GDM1 (cell line): ENCODE data around the gene TWSG1.
"Not testable (repeated sequence)": the region's sequence is repeated elsewhere in the genome, so short reads cannot be mapped to it uniquely, and the experiment has no call there.

Experiments used
- DNase-seq: peaks from one replicate; lab custom pipeline; 2025; lab: John Stamatoyannopoulos, UW

TWSG1 gene

DNA sequence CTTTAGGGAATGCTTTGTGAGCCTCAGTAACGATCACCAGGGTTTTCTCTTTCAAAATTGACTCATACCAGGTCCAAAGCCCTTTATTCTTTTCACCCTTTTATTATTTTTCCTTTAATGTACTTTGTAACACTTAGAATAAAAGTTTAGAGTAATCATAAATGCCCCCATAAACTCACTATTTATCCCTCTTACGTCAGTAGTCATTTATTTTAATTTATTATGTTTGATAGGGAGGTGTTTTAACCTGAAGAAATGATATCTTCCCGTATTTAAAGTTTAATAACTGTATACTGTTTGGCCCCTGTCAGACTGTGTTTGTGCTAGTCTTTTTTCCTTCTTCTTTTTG is 1.1 kb downstream of the TWSG1 start:
- DNase-seq = no peak

DNA sequence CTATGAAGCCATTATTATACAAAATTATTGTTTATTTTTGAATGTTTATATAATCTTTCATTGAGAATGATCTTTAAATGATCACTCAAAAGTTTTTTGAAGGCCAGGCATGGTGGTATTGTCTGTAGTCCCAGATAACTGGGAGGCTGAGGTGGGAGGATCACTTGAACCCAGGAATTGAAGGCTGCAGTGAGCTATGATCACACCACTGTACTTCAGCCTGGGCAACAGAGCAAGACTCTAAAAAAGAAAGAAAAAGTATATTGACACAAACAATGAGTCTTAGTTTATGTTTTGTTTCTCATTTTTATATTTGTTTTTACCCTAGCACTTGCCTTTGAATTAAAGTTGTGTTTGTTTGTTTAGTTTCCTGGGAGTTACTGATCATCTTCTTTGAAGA is 2.3 kb downstream of the TWSG1 start:
- DNase-seq = no peak

DNA sequence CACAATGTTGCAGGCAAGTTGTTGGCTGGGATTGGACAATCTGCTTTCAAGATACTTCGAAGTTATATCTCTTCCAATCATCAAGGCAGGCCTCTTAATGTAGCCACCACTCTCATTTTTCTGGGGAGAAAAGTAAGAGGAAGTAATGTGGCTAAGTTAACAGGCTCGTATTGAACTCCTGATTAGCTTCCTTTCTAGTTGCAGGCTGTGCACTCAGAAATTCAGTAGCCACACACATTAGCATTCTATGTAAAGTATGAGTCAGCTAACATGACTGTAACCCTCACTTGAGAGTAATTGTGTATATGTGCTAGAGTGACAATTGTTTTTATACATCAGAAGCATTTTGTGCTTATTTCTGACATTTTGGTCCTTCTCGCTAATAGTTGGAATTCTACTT is 3.3 kb downstream of the TWSG1 start:
- peak; percentile 52 for DNase-seq

DNA sequence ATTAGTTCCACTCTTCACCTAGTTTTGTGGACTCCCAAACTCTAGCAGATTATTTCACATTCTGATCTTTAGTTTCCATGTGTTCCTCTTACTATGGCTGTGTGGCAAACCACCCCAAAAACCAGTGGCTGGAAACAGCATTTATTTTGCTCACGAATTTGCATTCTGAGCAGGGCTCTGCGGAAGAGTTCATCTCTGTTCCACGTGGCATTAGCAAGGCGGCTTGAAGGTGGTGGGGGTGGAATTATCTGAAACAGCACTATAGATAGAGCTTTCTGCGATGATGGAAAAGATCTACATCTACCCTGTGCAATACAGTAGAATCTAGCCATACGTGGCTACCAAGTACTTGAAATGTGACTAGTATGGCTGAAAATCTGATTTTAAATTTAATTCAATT is 5.9 kb downstream of the TWSG1 start:
- no peak for DNase-seq

DNA sequence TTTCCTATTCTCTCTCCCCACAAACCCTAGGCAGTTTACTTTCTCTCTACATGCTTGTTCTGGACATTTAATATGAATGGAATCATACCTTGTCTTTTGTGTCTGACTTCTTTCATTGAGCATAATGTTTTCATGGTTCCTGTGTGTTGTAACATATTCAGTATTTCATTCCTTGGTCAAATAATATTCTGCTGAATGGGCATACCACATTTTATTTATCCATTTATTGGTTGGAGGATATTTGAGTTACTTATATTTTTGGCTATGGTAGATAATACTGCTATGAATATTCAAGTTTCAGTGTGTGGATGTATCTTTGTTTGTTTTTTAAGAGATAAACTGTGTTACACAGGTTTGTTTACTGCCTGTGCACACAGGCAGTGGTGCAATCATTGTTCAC is 9.0 kb downstream of the TWSG1 start:
- DNase-seq = no peak

DNA sequence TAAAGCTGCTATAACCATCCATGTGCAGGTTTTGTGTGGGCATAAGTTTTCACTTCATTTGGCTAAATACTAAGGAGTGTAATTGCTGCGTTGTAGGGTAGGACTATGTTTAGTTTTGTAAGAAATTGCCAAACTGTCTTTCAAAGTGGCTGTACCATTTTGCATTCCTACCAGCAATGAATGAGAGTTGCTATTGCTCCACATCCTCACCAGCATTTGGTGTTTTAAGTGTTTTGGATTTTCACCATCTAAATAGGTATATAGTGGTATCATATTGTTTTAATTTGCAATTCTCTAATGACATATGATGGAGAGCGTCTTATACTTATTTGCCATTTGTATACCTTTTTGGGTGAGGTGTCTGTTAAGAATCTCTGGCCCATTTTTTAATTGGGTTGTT is 12.2 kb downstream of the TWSG1 start:
- no peak for DNase-seq

DNA sequence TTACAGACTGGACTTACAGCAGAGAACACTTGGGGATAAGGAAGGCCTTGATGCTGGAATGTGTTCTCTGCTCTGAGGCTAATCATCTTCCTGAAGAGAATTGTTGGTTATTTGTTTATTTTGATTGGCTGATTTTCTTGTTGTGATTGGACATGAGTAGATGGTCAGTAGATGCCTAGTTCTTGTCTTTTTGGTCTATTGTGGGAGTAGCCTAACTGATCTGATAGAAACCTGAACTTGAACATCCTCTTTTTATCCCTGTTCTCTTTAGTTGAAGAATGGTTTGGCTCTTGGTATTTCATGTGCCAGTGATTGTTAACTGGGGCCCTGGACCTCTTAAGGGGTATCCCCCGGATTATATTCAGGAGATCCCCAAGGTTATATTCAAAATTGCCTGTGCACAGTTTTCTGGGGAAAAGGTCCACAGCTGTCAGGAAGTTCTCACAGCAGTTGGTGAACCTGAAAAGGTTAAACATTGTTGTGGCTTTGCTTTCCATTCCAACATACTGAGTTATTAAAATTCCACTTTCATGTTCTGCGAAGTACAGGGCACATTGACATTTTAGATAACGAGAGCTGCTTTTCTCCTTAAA is 13.6 kb downstream of the TWSG1 start:
- DNase-seq = no peak

DNA sequence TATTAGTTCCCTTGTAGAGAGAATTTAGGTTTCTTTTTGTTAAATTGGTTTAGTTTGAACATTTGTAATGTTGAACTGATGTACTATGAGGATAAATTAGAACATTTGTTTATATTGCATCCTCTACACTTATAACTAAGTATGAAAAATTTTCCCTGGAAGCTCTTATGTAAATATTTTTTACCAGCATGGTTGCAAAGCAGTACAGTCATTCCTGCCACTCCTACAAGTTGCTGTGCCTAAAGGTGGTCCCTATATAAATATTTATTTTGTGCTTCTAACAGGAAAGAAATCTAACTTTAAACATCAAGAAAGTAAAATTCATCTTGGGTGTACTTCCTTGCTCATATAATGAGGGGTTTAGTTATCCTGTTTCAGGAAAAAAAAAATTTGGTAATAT is 14.2 kb downstream of the TWSG1 start:
- DNase-seq = no peak

DNA sequence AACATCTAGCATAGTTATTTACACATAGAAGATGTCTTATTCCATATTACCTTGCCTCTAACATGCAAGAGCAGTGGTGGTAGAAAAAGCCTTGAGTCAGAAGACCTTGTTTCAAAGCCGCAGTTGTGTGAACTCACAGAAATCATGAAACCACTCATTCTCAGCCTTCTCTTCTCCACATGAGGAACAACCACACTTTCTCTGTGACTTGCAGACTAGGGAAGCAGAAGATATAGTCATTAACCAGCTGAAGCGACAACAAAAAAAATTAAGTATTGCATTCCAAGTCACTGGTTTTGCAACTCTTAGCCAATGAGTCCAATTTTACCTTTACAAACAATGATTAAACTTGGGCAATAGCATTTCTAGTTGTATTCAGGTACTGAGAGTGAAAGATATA is 19.0 kb downstream of the TWSG1 start:
- no peak for DNase-seq

DNA sequence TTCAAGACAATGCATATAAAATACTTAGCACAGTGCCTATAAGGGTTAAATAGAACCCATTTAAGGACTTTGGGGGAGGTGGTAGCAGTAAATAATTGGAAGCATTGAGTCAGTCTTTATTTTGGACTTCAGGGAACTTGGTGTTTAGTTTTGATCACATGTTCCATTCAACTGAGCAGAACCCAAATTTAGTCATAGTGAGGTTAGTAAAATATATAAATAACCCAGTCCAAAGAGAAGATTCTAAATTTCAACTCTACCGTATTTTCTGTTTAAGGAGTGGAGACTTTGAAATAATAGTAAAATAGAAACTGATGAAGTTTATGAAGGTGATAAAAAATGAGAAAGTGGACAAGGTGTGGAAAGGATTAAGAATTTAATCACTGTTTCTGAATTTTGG is 19.7 kb downstream of the TWSG1 start:
- DNase-seq = no peak

DNA sequence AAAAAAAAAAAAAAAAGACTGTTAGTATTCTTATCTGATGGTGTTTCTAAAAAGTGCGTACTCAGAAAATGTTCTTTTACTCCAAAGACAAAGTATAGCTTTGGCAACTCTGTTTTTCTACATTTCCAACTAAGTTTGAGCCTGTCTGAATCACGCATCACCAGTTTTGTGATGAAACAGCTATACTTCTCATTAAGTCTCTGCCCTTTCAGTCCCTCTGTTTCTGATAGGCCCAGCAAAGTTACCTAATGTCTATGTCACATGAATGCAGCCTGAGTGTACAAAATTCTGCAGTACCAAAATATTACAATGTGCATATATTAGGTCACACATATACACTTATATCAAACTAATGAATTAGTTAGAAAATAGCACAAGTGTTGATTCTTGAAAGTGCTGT is 22.4 kb downstream of the TWSG1 start:
- no peak for DNase-seq

DNA sequence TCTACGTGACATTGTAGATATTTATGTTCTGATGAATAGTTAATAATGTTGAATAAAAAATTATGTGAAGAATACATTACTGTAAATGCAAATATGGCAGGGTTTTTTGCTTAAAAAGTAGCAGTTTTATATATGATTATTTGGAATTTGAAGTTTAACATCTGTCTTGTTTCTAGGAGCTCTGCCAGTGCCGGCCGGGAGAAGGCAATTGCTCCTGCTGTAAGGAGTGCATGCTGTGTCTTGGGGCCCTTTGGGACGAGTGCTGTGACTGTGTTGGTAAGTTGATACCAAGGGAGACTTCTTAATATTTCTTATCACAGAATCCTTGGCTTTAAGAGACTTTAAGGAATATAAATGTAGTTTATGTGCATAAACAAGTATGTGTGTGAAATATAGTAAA is 25.2 kb downstream of the TWSG1 start:
- no peak for DNase-seq

DNA sequence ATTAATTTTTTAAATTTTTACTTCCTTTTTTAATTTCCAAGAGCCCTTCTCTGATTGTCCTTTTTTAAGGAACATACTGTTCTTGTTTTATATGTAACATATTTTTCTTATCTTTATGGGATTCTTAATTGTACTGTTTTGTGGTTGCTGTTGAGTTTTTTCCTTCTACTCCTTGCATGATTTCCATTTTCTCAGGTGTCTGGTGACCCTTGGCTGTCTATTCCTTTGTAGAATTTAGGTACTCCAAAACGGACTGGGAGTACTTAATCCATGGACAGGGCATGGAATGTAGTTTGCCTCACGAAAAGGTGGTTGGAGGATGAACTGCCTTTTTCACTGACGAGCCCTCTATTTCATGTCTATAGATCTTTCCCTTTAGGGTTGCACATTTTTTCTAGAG is 26.6 kb downstream of the TWSG1 start:
- DNase-seq = no peak

DNA sequence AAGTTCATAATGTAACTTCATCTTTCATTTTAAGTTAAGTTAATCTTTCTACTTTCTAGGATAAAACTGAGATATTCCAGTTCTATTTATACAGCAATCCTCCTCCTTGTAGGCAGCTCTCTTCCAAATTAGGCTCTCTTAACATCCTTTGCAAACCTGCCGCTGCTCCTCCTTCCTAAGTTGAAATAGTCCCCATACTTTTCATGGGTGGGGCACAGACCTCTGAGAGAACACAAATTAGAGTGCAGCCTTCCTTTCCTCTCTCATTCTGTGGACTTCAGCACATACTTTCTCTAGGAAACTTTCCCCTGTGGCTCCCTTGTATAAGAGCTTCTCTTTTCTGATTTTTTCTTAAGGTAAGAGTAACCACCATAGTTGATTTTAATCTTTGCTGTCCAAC is 28.3 kb downstream of the TWSG1 start:
- DNase-seq = no peak

DNA sequence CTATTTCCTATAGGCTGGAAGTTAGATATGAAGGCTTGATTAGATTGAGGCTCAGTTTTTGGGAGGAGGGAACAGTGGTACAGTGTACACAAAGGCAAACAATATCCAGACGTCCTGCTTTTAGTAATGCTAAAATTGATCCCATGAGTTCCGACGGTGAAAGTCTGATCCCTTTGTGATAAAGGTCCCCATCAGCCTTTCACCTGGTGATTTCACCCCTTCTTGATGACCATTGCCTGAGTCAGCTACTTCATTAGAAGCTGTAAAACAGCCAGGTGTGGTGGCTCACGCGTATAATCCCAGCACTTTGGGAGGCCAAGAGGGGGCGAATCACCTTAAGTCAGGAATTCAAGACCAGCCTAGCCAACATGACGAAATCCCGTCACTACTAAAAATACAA is 29.7 kb downstream of the TWSG1 start:
- no peak for DNase-seq

DNA sequence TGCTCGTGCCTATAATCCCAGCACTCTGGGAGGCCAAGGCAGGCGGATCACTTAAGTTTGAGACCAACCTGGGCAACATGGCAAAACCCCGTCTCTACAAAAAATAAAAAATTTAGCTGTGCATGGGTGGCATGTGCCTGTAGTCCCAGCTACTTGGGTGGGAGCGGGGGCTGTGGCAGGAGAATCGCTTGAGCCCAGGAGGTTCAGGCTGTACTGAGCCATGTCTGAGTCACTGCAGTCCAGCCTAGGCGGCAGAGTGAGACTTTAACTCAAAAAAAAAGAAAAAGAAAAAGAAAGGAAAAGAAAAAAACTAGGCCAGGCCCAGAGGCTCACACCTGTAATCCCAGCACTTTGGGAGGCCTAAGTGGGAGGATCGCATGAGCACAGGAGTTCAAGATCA is 30.8 kb downstream of the TWSG1 start:
- no peak for DNase-seq

DNA sequence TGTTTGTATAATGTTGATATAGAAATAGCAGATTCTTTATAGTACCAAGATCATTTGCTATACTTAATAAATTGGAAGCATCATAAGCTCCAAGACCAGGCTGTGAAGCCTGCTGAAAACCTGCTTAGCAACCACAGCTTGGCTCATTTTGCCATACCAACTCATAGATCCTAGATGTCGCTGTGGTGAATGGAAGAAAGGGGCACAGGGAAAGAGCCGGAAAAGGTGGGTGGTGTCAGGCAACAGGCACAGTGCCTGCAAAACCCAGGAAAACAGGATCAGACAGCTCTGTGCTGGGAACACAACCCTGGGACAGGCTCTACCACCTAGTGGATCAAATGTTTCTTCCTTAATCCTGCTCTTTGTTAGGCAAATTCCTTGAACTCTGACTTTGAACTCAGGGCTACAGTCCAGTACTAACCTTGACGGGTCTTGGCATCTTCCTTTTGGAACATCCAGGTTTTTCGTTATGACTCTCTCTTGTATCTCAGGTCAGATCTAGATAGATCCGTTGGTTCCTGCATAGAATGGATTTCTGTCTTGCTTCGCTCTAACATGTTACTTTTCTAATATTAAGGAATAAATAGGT is 31.6 kb downstream of the TWSG1 start:
- DNase-seq = no peak

DNA sequence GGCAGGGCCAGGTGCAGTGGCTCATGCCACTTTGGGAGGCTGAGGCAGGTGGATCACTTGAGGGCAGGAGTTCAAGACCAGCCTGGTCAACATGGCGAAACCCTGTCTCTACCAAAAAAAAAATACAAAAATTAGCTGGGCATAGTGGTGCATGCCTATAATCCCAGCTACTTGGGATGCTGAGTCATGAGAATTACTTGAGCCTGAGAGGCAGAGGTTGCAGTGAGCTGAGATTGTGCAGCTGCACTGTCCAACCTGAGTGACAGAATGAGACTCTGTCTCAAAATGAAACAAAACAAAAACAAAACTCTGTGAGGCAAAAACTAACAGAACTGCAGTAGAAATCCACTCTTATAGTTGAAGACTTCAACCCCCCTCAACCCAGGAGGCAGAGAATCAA is 38.7 kb downstream of the TWSG1 start:
- DNase-seq = not testable (repeated sequence)

DNA sequence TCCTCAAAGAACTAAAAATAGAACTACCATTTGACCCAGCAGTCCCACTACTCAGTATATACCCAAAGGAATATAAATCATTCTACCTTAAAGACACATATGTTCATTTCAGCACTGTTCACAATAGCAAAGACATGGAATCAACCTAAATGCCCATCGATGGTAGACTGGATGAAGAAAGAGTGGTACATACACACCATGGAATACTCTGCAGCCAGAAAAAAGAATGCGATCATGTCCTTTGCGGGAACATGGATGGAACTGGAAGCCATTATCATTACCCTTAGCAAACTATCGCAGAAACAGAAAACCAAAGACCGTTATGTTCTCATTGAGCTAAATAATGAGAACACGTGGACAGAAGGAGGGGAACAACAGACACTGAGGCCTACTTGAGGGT is 44.5 kb downstream of the TWSG1 start:
- no peak for DNase-seq

DNA sequence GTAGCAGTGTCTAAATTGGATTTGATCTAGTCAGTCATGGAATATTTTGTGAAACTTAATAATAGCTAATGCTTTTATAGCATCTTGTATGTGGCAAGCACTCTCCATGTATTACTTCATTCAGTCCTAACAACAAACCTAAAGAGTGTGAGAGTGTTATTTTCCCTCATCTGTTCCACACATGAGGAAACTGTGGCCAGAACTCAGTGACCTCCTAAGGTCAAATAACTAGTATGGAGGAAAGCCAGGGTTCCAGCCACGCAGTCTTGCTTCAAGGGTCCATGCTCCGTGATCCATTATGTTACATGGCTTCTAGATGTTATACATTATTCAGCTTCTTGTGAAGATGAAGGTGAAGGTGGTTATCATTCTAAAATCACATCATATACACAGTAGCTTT is 45.5 kb downstream of the TWSG1 start:
- no peak for DNase-seq

DNA sequence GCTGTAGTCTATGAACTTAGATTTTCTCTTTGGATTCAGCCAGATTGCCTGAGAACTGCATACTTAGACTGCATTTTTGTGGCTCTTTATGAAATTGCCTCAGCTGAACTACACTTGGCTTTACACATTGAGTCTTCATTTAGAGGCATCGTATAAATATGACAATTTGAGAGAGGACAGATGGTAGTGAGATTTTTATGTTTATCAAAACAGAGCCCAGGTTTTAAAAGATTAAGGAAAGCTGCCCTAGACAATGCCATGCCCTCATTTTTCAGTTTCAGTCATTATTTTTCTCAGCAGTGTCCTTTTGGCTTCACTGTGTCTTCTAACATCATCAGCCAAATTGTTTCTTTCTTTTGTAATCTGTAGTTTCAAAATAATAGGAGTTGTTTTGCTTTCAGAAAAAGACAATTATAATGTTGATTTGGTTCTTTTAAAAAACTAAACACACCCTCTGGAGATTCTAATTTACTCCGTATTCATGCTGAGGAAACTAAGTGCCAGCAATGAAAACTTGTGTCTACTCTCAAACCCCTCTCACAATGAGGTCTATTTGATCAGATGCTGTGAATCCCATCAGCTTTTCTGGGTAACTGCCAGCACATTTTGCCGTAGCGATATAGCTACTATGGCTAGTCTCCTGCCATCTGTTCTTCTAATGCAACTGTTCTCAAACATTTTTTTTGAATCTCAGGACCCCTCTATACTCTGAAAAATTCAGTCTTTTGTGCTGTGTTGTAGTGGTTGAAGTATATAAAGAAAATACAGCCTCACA is 46.2 kb downstream of the TWSG1 start:
- DNase-seq = no peak

DNA sequence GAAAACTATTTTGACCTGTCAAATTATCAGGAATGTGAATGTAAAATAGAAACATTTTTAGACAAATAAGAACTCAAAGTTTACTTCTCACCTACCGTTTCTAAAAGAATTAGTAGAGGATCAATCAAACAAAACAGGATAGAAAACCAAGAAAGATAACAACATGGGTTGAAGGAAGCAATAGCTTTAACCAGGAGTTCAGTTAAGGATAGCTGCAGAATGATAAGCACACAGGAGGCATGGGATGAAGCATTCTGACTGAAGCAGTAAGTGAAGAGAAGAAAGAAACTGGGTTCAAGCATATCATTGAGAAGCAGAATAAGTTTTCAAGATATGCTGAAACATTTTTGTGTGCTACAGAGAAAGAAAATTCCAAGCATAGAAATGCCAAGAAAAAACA is 52.3 kb downstream of the TWSG1 start:
- DNase-seq = no peak

DNA sequence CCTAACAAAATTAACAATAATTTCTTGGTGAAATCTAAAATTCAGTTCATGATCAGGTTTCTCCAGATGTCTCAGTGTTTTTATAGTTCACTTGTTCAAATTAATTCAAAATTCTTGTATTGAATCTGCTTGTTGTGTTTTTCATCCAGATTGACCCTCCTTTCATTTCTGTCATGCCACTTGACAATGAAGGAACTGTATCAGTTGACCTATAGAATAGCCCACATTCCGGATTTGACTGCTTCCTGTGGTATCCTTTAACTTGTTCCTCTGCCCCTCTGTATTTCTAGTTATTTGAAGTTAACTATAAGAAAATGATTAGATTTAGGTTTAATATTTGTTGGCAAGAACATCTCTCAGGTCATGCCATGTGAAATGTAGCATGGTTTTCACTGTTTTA is 53.3 kb downstream of the TWSG1 start:
- no peak for DNase-seq

DNA sequence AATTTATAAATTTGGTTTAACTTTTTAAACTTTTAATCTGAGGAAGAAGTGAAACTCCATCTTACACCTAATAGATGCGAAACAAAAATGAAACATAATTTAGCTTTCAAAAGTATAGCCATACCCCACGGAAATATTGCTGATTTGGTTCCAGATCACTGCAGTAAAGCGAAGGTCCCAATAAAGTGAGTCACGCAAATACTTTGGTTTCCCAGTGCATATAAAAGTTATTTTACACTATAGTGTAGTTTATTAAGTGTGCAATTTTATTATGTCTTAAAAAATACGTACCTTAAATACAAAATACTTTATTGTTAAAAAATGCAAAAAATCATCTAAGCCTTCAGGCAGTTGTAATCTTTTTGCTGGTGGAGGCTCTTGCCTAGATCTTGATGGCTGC is 55.1 kb downstream of the TWSG1 start:
- DNase-seq = no peak
